ENCODE results near the gene CPA3.

CPA3 gene

DNA sequence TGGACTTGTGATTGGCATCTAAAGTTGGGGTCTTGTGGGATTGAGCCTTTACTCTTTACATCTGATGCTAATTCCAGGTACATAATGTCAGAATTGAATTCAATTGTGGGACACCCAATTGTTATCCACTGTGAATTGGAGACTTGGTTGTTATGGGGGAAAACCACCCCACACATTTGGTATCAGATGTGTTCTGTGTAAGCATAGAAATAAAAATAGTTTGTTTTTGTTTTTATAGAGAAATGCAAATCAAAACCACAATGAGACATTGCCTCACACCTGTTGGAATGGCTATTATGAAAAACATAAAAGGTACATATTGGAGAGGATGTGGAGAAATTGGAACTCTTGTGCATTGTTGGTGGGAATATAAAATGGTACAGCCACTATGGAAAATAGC is 58.5 kb downstream of the CPA3 start:
- no peak for DNase-seq

DNA sequence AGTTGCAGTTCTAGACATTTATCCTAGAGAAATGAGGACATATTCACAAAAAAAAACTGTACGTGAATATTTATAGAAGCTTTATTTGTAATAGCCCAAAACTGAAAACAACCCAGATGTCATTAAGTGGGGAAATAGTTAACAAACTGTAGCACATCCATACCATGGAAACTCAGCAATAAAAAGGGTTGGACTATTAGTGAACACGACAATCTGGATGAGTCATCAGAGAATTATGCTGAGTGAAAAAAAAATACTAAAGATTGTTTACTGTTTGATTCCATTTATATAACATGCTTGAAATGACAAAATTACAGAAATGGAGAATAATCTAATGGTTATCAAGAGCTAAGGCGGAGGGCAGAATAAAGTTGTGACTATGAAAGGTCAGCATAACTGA is 59.5 kb downstream of the CPA3 start:
- no peak for DNase-seq

GRCh38 chr3:148925845-148926244 is 60.7 kb downstream of the CPA3 start:
- DNase-seq = no peak

- DNase-seq = no peak
These were observed 65.7 kb downstream of the CPA3 start for GRCh38 chr3:148930752-148931151.

DNA sequence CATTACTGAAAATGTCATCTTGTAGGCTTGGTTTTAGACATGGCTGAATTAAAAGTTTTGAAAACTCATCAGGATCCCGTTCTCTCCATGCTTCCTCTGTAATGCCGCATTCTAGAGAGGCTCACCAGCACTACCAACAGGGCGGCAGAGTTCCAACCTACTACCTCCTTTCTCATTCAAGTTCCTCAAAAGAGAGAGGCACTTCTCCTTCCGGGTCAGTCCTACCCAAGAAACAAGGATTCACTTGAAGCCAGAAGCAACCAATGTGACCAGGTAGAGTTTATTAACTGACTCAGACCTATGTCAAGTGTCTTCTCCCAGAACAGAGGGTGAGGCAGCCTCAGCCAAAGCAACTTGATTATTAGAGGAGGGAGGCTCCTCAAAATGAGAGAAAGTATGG is 66.5 kb downstream of the CPA3 start:
- DNase-seq = no peak

DNA sequence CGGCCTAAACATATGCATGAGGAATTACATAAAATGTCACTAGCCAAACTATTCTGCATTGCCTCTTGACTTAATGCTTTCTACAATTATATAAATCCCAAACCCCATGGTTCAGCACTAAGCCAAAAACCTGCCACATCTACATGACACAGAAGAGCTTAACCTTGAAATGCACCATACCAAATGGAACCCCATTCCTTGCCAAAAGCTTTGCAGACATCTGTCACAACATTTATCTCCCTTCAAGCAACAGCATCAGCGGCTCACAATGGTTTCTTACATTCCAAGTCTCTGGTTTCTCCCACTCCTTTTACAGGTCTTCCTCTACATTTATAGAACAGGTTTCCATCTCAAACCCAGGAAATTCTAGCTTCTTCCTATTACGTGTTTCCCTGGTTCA is 67.9 kb downstream of the CPA3 start:
- DNase-seq = no peak

- no peak for DNase-seq
These were observed 72.6 kb downstream of the CPA3 start for GRCh38 chr3:148937467-148938255.

- no peak for DNase-seq
These were observed 73.2 kb downstream of the CPA3 start for GRCh38 chr3:148938306-148938705.

GRCh38 chr3:148938936-148939335 is 73.8 kb downstream of the CPA3 start:
- DNase-seq = no peak

GRCh38 chr3:148940983-148941382 is 75.9 kb downstream of the CPA3 start:
- no peak for DNase-seq

- DNase-seq = peak; percentile 74
These were observed 78.6 kb downstream of the CPA3 start for GRCh38 chr3:148943506-148944205.

DNA sequence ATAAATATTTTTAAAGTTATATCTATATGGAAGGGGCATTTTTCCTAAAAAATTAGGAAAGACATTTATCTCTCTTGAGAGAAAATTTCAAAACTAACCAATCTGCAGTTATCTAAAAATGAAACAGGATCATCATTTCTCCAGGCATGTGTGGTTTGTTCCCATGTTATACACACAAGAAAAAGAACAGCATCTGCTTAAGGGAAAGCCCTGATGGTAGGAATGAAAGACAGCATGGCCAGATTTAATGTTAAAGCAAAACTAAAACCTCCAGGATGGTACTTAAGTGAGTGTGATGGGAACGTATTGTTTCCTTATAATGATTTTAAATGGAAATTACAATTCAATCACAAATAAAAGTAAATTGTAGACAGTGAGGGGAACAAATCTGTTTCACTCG is 80.0 kb downstream of the CPA3 start:
- DNase-seq = no peak
